GM19035 (cell line): ENCODE measurements around the gene TMEM238L.

Source experiments
- ATAC-seq: cut with Tn5 transposase; IDR thresholded peaks from one replicate; pipeline ENCODE4 v1.9.1; 2021; ENCODE audit not compliant: unreplicated experiment

TMEM238L gene

DNA sequence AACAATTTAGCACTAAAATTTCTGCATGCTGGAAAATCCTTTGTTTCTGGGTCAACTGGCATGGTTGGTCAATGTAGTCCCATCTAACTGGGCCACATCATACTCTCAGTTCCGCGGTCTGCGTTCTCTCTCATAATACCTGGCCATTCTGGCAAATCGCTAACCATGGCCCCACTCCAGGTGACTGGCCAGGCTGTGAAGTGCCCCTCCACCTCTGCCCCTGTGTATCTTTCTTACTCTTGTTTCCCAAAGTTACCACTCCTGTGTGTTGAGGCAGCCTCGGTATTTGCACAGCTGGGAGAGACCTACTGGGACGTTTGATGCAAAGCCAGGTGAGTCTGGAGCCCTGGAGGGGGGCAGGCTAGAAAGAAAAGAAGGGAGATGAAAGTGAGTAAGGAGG lies 2.0 kb upstream of the TMEM238L start:
- ATAC-seq = no peak

DNA sequence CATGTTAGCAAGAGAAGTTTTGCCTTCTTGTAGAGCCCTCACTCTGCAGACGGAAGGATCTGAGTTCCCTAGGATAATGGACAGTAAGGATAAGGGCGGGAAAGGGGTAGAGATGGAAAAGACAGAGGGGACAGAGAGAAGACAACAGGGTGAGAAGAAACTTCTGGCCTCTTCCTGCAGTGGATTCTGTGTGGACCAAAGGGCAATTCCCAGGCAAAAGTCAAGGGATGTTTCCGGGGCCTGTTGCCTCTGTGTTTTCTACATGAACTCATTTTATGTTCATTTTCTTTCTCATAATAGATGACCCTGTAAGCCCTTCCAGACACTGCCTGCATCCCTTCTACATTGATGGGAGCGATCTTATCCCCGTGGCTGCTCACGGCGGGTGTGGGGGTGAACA lies 647 bp upstream of the TMEM238L start:
- no peak for ATAC-seq

DNA sequence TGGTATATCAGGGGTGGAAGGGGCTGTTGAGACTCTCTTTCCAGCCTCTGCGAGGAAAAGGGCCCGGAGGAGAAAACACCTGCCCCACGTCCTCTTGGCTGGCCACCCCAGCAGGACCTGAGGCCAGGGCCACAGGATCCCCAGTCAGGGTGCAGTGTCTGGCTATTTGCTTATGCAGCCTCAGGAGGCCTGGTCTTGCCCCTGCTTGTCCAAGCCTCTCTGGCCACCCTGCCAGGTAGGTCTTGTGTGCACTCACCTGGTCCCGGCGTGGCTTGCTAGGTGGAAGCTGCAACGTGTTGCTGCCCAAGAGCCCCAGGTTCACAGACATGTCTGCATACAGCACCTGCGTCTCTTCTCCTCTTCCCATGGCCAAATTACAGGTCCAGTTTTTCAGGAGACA lies 549 bp downstream of the TMEM238L start:
- ATAC-seq = no peak

DNA sequence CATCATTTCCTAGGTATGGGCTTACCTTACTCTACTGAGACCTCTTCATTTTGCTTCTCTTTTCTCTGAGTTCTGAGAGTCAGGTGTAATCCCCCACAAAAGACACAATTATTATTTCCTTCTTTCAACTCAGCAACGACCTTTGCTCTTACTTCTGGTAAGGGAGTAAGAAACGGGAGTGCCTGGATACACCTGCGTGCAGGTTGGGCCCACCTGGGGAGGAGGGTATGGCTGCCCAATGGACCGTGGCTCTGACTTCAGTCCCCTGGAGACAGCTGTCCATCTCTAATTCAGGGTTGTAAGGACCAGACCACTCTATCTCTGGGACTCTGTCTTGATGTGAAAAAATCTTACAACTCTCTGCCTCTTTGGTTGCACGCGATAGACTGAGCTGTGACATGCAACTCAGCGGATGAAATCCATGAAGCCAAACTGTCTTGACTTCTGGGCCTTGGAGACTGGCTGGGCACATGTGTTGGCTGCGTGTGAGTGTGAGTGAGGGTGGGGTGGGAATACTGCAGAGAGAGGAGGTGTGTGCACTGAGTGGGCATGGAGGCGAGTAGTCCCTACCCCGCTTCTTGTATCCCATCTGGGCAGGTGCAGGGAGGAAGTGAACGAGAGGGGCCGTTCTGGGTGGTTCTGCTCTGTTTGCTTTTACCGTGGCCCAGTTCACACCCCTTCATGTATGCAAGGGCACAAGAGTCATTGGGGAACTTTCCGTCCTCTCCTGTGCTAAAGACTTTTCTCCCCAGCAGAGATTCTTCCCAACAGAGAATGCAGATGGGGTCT lies 1.2 kb downstream of the TMEM238L start:
- no peak for ATAC-seq

- no peak for ATAC-seq
Observed at GRCh38 chr17:10799407-10799806, 4.5 kb downstream of the TMEM238L start.

DNA sequence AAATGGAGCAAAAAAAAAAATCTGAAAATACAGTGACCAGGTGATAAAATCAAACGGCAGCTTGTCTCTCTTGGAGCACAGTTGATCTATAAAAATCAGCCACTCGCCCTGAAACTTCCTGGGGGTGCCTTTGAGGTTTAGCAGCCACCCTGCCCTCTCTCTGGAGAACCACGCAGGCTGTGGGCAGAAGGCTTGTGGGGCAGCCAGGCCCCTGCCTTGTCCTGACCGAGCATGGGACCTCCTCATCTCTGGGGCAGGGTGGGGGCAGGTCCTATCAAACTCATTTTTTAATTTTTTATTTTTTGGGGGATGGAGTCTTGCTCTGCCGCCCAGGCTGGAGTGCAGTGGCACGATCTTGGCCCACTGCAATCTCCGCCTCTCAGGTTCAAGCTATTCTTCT lies 5.0 kb downstream of the TMEM238L start:
- ATAC-seq = no peak

- ATAC-seq = no peak
Observed at GRCh38 chr17:10798332-10798749, 5.6 kb downstream of the TMEM238L start.

- ATAC-seq = no peak
Observed at GRCh38 chr17:10797476-10798328, 6.2 kb downstream of the TMEM238L start.

- no peak for ATAC-seq
Observed at GRCh38 chr17:10793816-10794215, 10.1 kb downstream of the TMEM238L start.

DNA sequence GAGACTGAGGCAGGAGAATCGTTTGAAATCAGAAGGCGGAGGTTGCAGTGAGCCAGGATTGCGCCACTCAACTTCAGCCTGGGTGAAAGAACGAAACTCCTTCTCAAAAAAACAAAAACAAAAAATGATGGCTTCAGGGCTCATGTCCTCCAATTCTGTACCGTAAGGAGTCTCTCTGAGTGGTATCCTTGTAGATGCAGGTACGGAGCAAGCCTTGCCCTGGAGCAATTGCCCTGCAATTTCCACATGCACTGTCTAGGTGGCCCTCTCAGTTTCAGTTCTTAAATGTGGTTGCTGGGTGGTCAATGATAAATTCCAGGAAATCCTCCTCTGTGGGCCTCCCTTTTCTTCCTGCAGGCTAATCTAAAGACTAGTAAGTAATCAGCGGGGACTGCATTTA lies 10.6 kb downstream of the TMEM238L start:
- ATAC-seq = no peak

DNA sequence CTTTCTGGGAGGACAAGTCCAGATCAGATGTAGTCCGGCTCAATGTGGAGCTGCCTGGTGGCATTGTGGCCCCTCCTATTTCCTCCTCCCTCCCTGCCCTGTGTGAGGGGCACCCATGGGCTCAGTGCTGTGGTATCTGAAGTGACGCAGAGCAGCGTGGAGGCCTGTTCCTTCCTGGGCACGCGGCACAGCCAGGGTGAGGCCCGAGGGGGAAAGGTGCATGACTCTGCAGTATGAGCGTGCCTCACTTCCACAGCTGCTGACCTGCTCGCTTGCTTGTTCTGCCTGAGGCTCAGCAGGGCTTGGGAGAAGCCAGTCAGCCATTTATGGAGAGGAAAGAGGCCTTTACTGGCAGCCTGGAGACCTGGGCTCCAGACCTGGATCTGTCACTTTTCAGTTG lies 11.7 kb downstream of the TMEM238L start:
- no peak for ATAC-seq

GRCh38 chr17:10790491-10791401 lies 13.2 kb downstream of the TMEM238L start:
- ATAC-seq = no peak

- ATAC-seq = no peak
Observed at GRCh38 chr17:10789694-10790271, 14.1 kb downstream of the TMEM238L start.

- ATAC-seq = no peak
Observed at GRCh38 chr17:10787306-10788045, 16.4 kb downstream of the TMEM238L start.

- no peak for ATAC-seq
Observed at GRCh38 chr17:10785295-10785694, 18.6 kb downstream of the TMEM238L start.

DNA sequence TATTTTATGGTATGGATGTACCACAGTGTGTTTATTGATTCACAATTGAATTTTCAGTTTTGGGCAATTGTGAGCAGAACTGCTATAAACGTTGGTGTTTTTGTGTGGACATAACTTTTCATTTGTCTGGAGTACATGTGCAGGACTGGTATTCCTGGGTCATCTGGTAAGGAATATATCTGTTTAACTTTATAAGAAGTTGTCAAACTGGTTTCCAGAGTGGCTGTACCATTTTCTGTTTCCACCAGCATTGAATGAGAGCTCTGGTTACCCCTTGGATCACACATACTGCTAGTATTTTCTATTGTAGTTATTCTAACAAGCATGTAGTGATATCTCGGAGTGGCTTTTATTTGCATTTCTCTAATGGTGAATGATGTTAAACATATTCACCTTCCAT lies 24.3 kb downstream of the TMEM238L start:
- ATAC-seq = no peak

GRCh38 chr17:10777890-10778289 lies 26.0 kb downstream of the TMEM238L start:
- no peak for ATAC-seq

DNA sequence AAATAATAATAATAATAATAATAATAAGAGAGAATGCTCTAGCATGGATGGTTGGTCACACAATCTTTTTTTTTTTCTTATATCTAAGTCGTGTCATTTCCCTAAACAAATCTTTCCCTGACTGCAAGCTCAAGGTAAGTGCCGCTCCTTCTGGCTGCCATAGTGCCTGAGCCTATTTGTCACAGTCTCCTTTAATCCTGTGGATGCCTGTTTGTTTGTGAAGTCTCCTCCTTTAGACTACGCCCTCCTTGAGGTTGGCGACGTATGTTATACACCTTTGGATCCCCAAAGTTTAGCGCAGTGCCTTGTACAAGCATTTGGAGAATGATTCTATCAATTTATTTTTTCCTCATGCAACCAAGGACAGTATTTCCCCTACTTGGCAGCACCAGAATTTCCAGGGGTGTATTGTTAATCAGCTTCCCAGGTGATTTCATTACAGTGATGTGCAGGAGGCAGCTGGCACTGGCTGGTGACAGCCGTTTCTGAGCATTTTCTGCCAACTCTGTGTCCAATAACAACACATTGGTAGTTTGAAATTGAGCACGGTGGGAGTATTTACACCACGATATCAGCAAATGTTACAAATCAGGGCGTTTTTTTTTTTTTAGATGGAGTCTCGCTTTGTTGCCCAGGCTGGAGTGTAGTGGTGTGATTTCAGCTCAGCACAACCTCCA lies 26.6 kb downstream of the TMEM238L start:
- ATAC-seq = no peak

DNA sequence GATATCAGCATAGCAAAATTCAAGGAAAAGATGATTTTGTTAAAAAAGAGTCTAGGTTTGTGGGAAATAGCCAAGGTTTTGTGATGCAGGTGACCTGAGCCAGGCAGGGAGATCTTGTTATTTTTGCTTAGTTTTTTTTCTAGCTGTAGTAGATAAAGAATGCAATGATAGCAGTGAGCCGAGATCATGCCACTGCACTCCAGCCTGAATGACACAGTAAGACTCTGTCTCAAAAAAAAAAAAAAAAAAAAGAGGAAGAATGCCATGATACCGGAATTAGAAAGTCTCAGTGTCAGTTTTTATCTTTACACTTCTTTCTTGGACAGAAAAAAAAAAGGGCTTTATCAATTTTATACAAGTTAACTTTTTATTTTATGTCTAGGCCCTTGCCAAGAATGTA lies 27.5 kb downstream of the TMEM238L start:
- no peak for ATAC-seq
